ENCODE data around the gene CMTM5. TPM values are rescaled to one million over a fixed set of nuclear protein-coding genes. Genes with fewer than 3 reads are reported as not detected.
"Not testable (repeated sequence)": the region's sequence is repeated elsewhere in the genome, so short reads cannot be mapped to it uniquely, and the experiment has no call there.

Gene CMTM5
- total RNA-seq, 4 donors from 2014 or later = not detected

- 81 to 90% methylated on average over 2 to 5 of the region's 10 CpGs for WGBS, 2 donors
- intact Hi-C loops (cut with DNase I) = no loop called here
Observed at GRCh38 chr14:23396781-23397407, 20.0 kb downstream of the CMTM5 start.

GRCh38 chr14:23398348-23398747, 21.5 kb downstream of the CMTM5 start:
- no peak for DNase-seq
- 77 to 100% methylated on average over 3 to 4 of the region's 4 CpGs for WGBS, 2 donors
- H3K4me3 ChIP-seq = no peak overlapping the region
- H3K4me1 ChIP-seq = no peaks in the 10 kb centered on the region
- no peak overlapping the region for H3K27ac ChIP-seq
- intact Hi-C loops (cut with DNase I) = no loop called here
- peaks cover 0 to 12% (median 0%) of the 10 kb centered on the region in 4 donors for H3K27me3 ChIP-seq
- TF ChIP-seq CTCF (IDR thresholded peaks at IDR 0.05) (no peak), POLR2A (IDR thresholded peaks at IDR 0.05) (no peak)
- H3K36me3 ChIP-seq = no peaks in the 10 kb centered on the region
- H3K9me3 ChIP-seq = no peaks in the 10 kb centered on the region

More at GRCh38 chr14:23396781-23397407, 20.0 kb downstream of the CMTM5 start:
- Histone ChIP-seq H3K27me3 (peaks cover 0 to 8% (median 0%) of the 10 kb centered on the region in 4 donors), H3K36me3 (no peaks in the 10 kb centered on the region), H3K4me1 (no peaks in the 10 kb centered on the region), H3K9me3 (no peaks in the 10 kb centered on the region), H3K27ac (no peak overlapping the region), H3K4me3 (no peak overlapping the region)
- no peak for TF ChIP-seq POLR2A (IDR thresholded peaks at IDR 0.05)
- no peak for TF ChIP-seq CTCF (IDR thresholded peaks at IDR 0.05)
- no peak for DNase-seq

- TF ChIP-seq CTCF (IDR thresholded peaks at IDR 0.05) (no peak), POLR2A (IDR thresholded peaks at IDR 0.05) (no peak)
- H3K4me3 ChIP-seq = no peak overlapping the region
- no peak overlapping the region for H3K27ac ChIP-seq
- intact Hi-C loops (cut with DNase I) = no loop called here
- H3K4me1 ChIP-seq = no peaks in the 10 kb centered on the region
- no peaks in the 10 kb centered on the region for H3K9me3 ChIP-seq
- WGBS, 2 donors = 83 to 89% methylated on average over 3 of the region's 3 CpGs
- H3K36me3 ChIP-seq = no peaks in the 10 kb centered on the region
- peaks cover 0 to 19% (median 0%) of the 10 kb centered on the region in 4 donors for H3K27me3 ChIP-seq
- DNase-seq = no peak
Observed at GRCh38 chr14:23399136-23399535, 22.3 kb downstream of the CMTM5 start.

- intact Hi-C loops (cut with DNase I) = no loop called here
- H3K4me3 ChIP-seq = no peak overlapping the region
- no peak for DNase-seq
- H3K27me3 ChIP-seq = peaks cover 0 to 23% (median 0%) of the 10 kb centered on the region in 4 donors
- H3K4me1 ChIP-seq = no peaks in the 10 kb centered on the region
- no peaks in the 10 kb centered on the region for H3K9me3 ChIP-seq
- H3K27ac ChIP-seq = no peak overlapping the region
- no peaks in the 10 kb centered on the region for H3K36me3 ChIP-seq
- TF ChIP-seq CTCF (IDR thresholded peaks at IDR 0.05) (no peak), POLR2A (IDR thresholded peaks at IDR 0.05) (no peak)
- WGBS, 2 donors = 67 to 82% methylated on average over 1 to 6 of the region's 6 CpGs
Observed at GRCh38 chr14:23399591-23399990, 22.7 kb downstream of the CMTM5 start.

- H3K27me3 ChIP-seq = peaks cover 0 to 34% (median 0%) of the 10 kb centered on the region in 4 donors
- H3K4me3 ChIP-seq; H3K9me3 ChIP-seq; H3K27ac ChIP-seq; DNase-seq; H3K36me3 ChIP-seq; intact Hi-C loops (cut with DNase I); H3K4me1 ChIP-seq: not testable (repeated sequence)
- 85 to 86% methylated on average over 10 to 16 of the region's 16 CpGs for WGBS, 2 donors
Observed at GRCh38 chr14:23400496-23401149, 23.8 kb downstream of the CMTM5 start.

Measured in esophagus squamous epithelium (tissue), 5 donors.